ENCODE results near the gene CHIT1.

DNA sequence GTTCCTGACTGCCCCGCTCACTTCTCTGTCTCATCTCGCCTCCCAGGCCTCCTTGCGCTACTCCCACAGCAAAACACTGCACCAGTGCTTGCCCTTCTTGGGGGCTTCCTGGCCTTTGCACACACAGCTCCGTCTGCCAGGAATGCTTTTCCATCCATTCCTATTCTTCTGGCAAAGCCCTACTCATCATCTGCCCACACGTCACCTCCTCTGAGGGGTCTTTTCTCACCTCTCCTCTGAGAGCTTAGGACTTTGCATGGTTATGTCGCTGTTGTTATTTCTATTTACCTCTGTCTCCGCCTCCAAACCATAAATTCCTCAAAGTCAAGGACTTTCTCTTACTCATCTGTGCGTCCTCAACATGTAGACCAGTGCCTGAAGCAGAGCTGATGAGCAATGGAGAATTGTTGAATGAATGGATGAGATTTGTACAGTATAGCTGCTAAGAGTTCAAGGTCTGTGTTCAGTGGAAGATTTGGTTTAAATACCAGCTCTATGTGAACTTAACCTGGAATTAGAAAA lies 49.5 kb upstream of the CHIT1 start:
- TF ChIP-seq, protein P1, sequence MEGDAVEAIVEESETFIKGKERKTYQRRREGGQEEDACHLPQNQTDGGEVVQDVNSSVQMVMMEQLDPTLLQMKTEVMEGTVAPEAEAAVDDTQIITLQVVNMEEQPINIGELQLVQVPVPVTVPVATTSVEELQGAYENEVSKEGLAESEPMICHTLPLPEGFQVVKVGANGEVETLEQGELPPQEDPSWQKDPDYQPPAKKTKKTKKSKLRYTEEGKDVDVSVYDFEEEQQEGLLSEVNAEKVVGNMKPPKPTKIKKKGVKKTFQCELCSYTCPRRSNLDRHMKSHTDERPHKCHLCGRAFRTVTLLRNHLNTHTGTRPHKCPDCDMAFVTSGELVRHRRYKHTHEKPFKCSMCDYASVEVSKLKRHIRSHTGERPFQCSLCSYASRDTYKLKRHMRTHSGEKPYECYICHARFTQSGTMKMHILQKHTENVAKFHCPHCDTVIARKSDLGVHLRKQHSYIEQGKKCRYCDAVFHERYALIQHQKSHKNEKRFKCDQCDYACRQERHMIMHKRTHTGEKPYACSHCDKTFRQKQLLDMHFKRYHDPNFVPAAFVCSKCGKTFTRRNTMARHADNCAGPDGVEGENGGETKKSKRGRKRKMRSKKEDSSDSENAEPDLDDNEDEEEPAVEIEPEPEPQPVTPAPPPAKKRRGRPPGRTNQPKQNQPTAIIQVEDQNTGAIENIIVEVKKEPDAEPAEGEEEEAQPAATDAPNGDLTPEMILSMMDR (IDR thresholded peaks at IDR 0.05; ENCODE audit: low read depth, low read length), result no peak
- TF ChIP-seq MYC (IDR thresholded peaks at IDR 0.05; ENCODE audit: low read depth, low read length), result no peak
